CD4-positive, alpha-beta T cell treated with Interleukin-6 at 100 ng/mL for 8 hours (primary cell): Measurements from ENCODE around the gene NUPR1.
"Not testable (repeated sequence)": the region's sequence is repeated elsewhere in the genome, so short reads cannot be mapped to it uniquely, and the experiment has no call there.

Source experiments
- DNase-seq: peaks from one replicate; pipeline ENCODE4 v3.0.0-alpha.2; 2020; ENCODE audit warnings: mixed read lengths, low spot score

The NUPR1 gene

GRCh38 chr16:28498666-28499381, 40.0 kb downstream of the NUPR1 start:
- DNase-seq, result no peak

GRCh38 chr16:28497861-28498599, 40.7 kb downstream of the NUPR1 start:
- DNase-seq, result no peak

GRCh38 chr16:28497386-28497785, 41.4 kb downstream of the NUPR1 start:
- DNase-seq, result no peak

- no peak for DNase-seq
Observed at GRCh38 chr16:28496844-28497243, 41.9 kb downstream of the NUPR1 start.

GRCh38 chr16:28495795-28496749, 42.7 kb downstream of the NUPR1 start:
- DNase-seq, result no peak

- DNase-seq, result no peak
Observed at GRCh38 chr16:28495098-28495793, 43.5 kb downstream of the NUPR1 start.

GRCh38 chr16:28494121-28494851, 44.5 kb downstream of the NUPR1 start, which contains the start of gene APOBR:
APOBR (plus strand) TSS chr16:28494643; CDS start chr16:28494682, 39 bp downstream.
- DNase-seq, result peak; percentile 95

- DNase-seq, result no peak
Observed at GRCh38 chr16:28492511-28492910, 46.3 kb downstream of the NUPR1 start.

GRCh38 chr16:28491970-28492474, 46.8 kb downstream of the NUPR1 start, which contains the start of gene CLN3:
CLN3 (minus strand) TSS chr16:28492074; CDS start chr16:28491759, 315 bp downstream.
- peak; percentile 92 for DNase-seq

GRCh38 chr16:28491230-28491969, 47.4 kb downstream of the NUPR1 start:
- no peak for DNase-seq

- DNase-seq, result no peak
Observed at GRCh38 chr16:28486266-28486665, 52.5 kb downstream of the NUPR1 start.

- DNase-seq, result not testable (repeated sequence)
Observed at GRCh38 chr16:28483361-28483760, 55.4 kb downstream of the NUPR1 start.
